GM23338 (cell line): ENCODE measurements around the gene C1QTNF8. TPM values are rescaled to one million over a fixed set of nuclear protein-coding genes. Genes with fewer than 3 reads are reported as not detected.

ENCODE experiments used
- ATAC-seq: fragments of 200-7000 bp; cut with Tn5 transposase; 3 replicates; pipeline ENCODE4 v1.9.1; 2020
- DNase-seq: peaks from one replicate; pipeline ENCODE4 v3.0.0-alpha.2; 2015; ENCODE audit warnings: low spot score
- H2AFZ ChIP-seq: fragments of 200-600 bp; sonication (generic); 2 replicates; pipeline ENCODE4 v1.8.0; 2016; ENCODE audit warnings: antibody characterized with exemption, mild to moderate bottlenecking, moderate library complexity
- H3F3A ChIP-seq: fragments of 200-600 bp; sonication (generic); replicated peaks from 2 replicates; pipeline ENCODE4 v1.8.0; 2017; ENCODE audit warnings: antibody characterized with exemption, mixed run types, low read depth
- H3K27ac ChIP-seq: fragments of 200-600 bp; sonication (generic); 2 replicates; pipeline ENCODE4 v1.6.1; 2016; ENCODE audit warnings: low read depth
- H3K27me3 ChIP-seq: fragments of 200-600 bp; sonication (generic); 2 replicates; pipeline ENCODE4 v1.8.0; 2016; ENCODE audit warnings: mild to moderate bottlenecking, mixed run types, moderate library complexity; ENCODE audit not compliant: insufficient read depth
- H3K36me3 ChIP-seq: fragments of 200-600 bp; sonication (generic); 2 replicates; pipeline ENCODE4 v1.8.0; 2016; ENCODE audit warnings: mild to moderate bottlenecking; ENCODE audit not compliant: insufficient read depth
- H3K4me1 ChIP-seq: fragments of 200-600 bp; sonication (generic); 2 replicates; pipeline ENCODE4 v1.8.0; 2016; ENCODE audit warnings: mild to moderate bottlenecking, moderate library complexity; ENCODE audit not compliant: insufficient read depth
- H3K4me2 ChIP-seq: fragments of 200-600 bp; sonication (generic); 2 replicates; pipeline ENCODE4 v1.7.1; 2017; ENCODE audit warnings: mixed run types
- H3K4me3 ChIP-seq: fragments of 200-600 bp; sonication (generic); 2 replicates; pipeline ENCODE4 v1.6.1; 2016; ENCODE audit warnings: mixed run types
- H3K79me2 ChIP-seq: fragments of 200-600 bp; sonication (generic); replicated peaks from 2 replicates; pipeline ENCODE4 v1.8.0; 2017; ENCODE audit warnings: mild to moderate bottlenecking; ENCODE audit not compliant: insufficient read depth
- H3K9me2 ChIP-seq: fragments of 200-600 bp; sonication (generic); 2 replicates; pipeline ENCODE4 v1.8.0; 2017; ENCODE audit not compliant: insufficient read depth
- H4K20me1 ChIP-seq: fragments of 200-600 bp; sonication (generic); replicated peaks from 2 replicates; pipeline ENCODE4 v1.8.0; 2017; ENCODE audit warnings: mild to moderate bottlenecking; ENCODE audit not compliant: insufficient read depth
- H3K27ac Mint-ChIP-seq: 2 replicates; pipeline ENCODE4 v1.8.0; 2020; ENCODE audit warnings: inconsistent platforms, mild to moderate bottlenecking, moderate library complexity, mixed read lengths
- H3K27me3 Mint-ChIP-seq: 3 replicates; pipeline ENCODE4 v1.8.0; 2022; ENCODE audit warnings: low read depth, mild to moderate bottlenecking, moderate library complexity, mixed read lengths, inconsistent platforms; ENCODE audit not compliant: insufficient read depth, poor library complexity
- H3K36me3 Mint-ChIP-seq: 3 replicates; pipeline ENCODE4 v1.8.0; 2021; ENCODE audit warnings: low read depth, mild to moderate bottlenecking, inconsistent platforms, moderate library complexity, mixed read lengths
- H3K4me1 Mint-ChIP-seq: 3 replicates; pipeline ENCODE4 v1.8.0; 2020; ENCODE audit warnings: mild to moderate bottlenecking, inconsistent platforms, mixed read lengths
- H3K4me3 Mint-ChIP-seq: 3 replicates; pipeline ENCODE4 v1.8.0; 2021; ENCODE audit warnings: moderate library complexity, mild to moderate bottlenecking, inconsistent platforms, mixed read lengths
- H3K9me3 Mint-ChIP-seq: 3 replicates; pipeline ENCODE4 v1.8.0; 2020; ENCODE audit warnings: moderate library complexity, mild to moderate bottlenecking, inconsistent platforms, mixed read lengths
- EZH2 ChIP-seq: fragments of 200-600 bp; sonication (generic); IDR thresholded peaks from one replicate; pipeline ENCODE4 v1.8.0; 2017; ENCODE audit warnings: antibody characterized with exemption, mild to moderate bottlenecking, low read depth; ENCODE audit not compliant: unreplicated experiment
- EZH2phosphoT487 ChIP-seq: fragments of 200-600 bp; sonication (generic); IDR thresholded peaks from one replicate; pipeline ENCODE4 v1.8.1; 2018; ENCODE audit warnings: antibody characterized with exemption; ENCODE audit not compliant: unreplicated experiment
- JUNB ChIP-seq: IDR thresholded peaks from one replicate; pipeline ENCODE4 v1.6.1; 2016; ENCODE audit warnings: antibody characterized with exemption; ENCODE audit not compliant: unreplicated experiment
- STAT1 ChIP-seq: IDR thresholded peaks from one replicate; pipeline ENCODE4 v1.6.1; 2016; ENCODE audit warnings: antibody characterized with exemption; ENCODE audit not compliant: unreplicated experiment
- ZNF114 ChIP-seq: fragments of 250-450 bp; sonication (Bioruptor Pico); IDR thresholded peaks from 2 replicates; pipeline ENCODE4 v1.5.0; 2020; ENCODE audit warnings: mild to moderate bottlenecking, moderate library complexity
- ZNF331 ChIP-seq: fragments of 250-450 bp; sonication (Bioruptor Pico); IDR thresholded peaks from 2 replicates; pipeline ENCODE4 v1.5.0; 2020; ENCODE audit warnings: low read depth, mild to moderate bottlenecking, moderate library complexity
- polyA plus RNA-seq: library from polyadenylated mRNA; unstranded; fragments of >200 nt; fragmentation: Nextera tagmentation; extraction: Ambion mirVana; gene quantifications from 2 replicates; pipeline ENCODE4 v1.2.1, GENCODE V29; 2016
- total RNA-seq: library from RNA; depleted of rRNA; stranded (reverse); fragments of >200 nt; shearing (Covaris generic); gene quantifications from 2 replicates; pipeline ENCODE4 v1.2.3, GENCODE V29; 2014
- TF ChIP-seq, protein P1 (sequence below): fragments of 250-450 bp; sonication (Bioruptor Pico); IDR thresholded peaks from 2 replicates; pipeline ENCODE4 v1.5.0; 2020; ENCODE audit warnings: mild to moderate bottlenecking, moderate library complexity
- TF ChIP-seq, protein P2 (sequence below): IDR thresholded peaks from 2 replicates; pipeline ENCODE4 v1.6.1; 2016; ENCODE audit warnings: antibody characterized with exemption
- TF ChIP-seq, protein P3 (sequence below): IDR thresholded peaks from one replicate; pipeline ENCODE4 v1.6.1; 2018; ENCODE audit warnings: antibody characterized with exemption; ENCODE audit not compliant: unreplicated experiment

Gene C1QTNF8
- total and polyA plus RNA-seq, 2 experiments from 2014 or later = not detected

DNA sequence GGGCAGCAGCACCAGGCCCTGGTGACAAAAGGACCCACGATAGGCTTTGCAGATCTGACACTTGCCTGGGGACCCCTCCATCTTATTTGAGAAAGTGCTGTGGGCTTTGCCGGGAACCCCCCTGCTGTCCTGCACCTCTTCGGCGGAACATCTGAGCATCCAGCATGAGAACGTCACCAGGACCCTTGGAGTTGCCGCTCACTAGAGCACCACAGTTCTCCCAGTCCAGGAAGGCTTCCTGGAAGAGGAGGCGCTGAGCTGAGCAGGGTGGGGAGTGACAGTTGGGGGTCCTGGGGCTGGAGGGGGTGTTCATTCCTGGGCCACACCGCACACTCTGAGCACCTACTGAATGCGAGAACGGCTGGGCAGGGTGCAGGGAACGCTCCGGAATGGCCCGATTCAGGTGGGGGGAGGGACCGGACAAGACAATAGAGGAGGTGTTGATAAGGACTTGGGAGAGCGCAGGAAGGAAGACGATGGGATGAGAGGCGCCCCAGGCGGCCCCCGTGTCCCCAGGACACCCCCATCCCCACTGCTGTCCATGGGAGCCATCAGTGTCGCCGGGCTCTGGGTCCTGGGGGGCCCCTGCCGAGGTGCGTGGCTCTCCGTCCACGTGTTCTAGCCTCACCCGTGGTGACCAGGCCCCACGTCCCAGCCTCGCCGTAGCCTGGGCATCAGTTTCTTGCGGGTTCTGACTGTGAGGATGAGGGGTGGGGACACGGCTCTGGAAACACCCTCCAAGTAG lies 32.1 kb upstream of the C1QTNF8 start:
- no peaks in the 10 kb centered on the region for H3K36me3 Mint-ChIP-seq
- Histone ChIP-seq H3K27ac (no peak overlapping the region), H2AFZ (no peak overlapping the region), H3F3A (no peaks in the 10 kb centered on the region), H3K27me3 (no peaks in the 10 kb centered on the region), H3K4me2 (no peak overlapping the region), H4K20me1 (no peaks in the 10 kb centered on the region), H3K36me3 (no peaks in the 10 kb centered on the region), H3K79me2 (no peaks in the 10 kb centered on the region), H3K4me3 (no peak overlapping the region), H3K4me1 (no peaks in the 10 kb centered on the region), H3K9me2 (no peaks in the 10 kb centered on the region)
- DNase-seq (no peak), ATAC-seq (no peak)
- TF ChIP-seq, protein P1, sequence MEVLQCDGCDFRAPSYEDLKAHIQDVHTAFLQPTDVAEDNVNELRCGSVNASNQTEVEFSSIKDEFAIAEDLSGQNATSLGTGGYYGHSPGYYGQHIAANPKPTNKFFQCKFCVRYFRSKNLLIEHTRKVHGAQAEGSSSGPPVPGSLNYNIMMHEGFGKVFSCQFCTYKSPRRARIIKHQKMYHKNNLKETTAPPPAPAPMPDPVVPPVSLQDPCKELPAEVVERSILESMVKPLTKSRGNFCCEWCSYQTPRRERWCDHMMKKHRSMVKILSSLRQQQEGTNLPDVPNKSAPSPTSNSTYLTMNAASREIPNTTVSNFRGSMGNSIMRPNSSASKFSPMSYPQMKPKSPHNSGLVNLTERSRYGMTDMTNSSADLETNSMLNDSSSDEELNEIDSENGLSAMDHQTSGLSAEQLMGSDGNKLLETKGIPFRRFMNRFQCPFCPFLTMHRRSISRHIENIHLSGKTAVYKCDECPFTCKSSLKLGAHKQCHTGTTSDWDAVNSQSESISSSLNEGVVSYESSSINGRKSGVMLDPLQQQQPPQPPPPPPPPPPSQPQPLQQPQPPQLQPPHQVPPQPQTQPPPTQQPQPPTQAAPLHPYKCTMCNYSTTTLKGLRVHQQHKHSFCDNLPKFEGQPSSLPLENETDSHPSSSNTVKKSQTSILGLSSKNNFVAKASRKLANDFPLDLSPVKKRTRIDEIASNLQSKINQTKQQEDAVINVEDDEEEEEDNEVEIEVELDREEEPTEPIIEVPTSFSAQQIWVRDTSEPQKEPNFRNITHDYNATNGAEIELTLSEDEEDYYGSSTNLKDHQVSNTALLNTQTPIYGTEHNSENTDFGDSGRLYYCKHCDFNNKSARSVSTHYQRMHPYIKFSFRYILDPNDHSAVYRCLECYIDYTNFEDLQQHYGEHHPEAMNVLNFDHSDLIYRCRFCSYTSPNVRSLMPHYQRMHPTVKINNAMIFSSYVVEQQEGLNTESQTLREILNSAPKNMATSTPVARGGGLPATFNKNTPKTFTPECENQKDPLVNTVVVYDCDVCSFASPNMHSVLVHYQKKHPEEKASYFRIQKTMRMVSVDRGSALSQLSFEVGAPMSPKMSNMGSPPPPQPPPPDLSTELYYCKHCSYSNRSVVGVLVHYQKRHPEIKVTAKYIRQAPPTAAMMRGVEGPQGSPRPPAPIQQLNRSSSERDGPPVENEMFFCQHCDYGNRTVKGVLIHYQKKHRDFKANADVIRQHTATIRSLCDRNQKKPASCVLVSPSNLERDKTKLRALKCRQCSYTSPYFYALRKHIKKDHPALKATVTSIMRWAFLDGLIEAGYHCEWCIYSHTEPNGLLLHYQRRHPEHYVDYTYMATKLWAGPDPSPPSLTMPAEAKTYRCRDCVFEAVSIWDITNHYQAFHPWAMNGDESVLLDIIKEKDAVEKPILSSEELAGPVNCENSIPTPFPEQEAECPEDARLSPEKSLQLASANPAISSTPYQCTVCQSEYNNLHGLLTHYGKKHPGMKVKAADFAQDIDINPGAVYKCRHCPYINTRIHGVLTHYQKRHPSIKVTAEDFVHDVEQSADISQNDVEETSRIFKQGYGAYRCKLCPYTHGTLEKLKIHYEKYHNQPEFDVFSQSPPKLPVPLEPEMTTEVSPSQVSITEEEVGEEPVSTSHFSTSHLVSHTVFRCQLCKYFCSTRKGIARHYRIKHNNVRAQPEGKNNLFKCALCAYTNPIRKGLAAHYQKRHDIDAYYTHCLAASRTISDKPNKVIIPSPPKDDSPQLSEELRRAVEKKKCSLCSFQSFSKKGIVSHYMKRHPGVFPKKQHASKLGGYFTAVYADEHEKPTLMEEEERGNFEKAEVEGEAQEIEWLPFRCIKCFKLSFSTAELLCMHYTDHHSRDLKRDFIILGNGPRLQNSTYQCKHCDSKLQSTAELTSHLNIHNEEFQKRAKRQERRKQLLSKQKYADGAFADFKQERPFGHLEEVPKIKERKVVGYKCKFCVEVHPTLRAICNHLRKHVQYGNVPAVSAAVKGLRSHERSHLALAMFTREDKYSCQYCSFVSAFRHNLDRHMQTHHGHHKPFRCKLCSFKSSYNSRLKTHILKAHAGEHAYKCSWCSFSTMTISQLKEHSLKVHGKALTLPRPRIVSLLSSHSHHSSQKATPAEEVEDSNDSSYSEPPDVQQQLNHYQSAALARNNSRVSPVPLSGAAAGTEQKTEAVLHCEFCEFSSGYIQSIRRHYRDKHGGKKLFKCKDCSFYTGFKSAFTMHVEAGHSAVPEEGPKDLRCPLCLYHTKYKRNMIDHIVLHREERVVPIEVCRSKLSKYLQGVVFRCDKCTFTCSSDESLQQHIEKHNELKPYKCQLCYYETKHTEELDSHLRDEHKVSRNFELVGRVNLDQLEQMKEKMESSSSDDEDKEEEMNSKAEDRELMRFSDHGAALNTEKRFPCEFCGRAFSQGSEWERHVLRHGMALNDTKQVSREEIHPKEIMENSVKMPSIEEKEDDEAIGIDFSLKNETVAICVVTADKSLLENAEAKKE (CRISPR knock-in tag) = no peak
- TF ChIP-seq, protein P2, sequence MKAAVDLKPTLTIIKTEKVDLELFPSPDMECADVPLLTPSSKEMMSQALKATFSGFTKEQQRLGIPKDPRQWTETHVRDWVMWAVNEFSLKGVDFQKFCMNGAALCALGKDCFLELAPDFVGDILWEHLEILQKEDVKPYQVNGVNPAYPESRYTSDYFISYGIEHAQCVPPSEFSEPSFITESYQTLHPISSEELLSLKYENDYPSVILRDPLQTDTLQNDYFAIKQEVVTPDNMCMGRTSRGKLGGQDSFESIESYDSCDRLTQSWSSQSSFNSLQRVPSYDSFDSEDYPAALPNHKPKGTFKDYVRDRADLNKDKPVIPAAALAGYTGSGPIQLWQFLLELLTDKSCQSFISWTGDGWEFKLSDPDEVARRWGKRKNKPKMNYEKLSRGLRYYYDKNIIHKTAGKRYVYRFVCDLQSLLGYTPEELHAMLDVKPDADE = no peak
- TF ChIP-seq ZNF331 (CRISPR knock-in tag) (no peak), EZH2 (no peak), STAT1 (no peak), ZNF114 (CRISPR knock-in tag) (no peak), JUNB (no peak), EZH2phosphoT487 (no peak)
- TF ChIP-seq, protein P3, sequence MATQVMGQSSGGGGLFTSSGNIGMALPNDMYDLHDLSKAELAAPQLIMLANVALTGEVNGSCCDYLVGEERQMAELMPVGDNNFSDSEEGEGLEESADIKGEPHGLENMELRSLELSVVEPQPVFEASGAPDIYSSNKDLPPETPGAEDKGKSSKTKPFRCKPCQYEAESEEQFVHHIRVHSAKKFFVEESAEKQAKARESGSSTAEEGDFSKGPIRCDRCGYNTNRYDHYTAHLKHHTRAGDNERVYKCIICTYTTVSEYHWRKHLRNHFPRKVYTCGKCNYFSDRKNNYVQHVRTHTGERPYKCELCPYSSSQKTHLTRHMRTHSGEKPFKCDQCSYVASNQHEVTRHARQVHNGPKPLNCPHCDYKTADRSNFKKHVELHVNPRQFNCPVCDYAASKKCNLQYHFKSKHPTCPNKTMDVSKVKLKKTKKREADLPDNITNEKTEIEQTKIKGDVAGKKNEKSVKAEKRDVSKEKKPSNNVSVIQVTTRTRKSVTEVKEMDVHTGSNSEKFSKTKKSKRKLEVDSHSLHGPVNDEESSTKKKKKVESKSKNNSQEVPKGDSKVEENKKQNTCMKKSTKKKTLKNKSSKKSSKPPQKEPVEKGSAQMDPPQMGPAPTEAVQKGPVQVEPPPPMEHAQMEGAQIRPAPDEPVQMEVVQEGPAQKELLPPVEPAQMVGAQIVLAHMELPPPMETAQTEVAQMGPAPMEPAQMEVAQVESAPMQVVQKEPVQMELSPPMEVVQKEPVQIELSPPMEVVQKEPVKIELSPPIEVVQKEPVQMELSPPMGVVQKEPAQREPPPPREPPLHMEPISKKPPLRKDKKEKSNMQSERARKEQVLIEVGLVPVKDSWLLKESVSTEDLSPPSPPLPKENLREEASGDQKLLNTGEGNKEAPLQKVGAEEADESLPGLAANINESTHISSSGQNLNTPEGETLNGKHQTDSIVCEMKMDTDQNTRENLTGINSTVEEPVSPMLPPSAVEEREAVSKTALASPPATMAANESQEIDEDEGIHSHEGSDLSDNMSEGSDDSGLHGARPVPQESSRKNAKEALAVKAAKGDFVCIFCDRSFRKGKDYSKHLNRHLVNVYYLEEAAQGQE = no peak
- no peaks in the 10 kb centered on the region for H3K9me3 Mint-ChIP-seq
- no peaks in the 10 kb centered on the region for H3K4me1 Mint-ChIP-seq
- H3K27me3 Mint-ChIP-seq = peaks cover 5% of the 10 kb centered on the region
- H3K4me3 Mint-ChIP-seq = no peak overlapping the region
- H3K27ac Mint-ChIP-seq = no peak overlapping the region
